HepG2 (cell line): Measurements from ENCODE around the gene CBLC. TPM values are rescaled to one million over a fixed set of nuclear protein-coding genes. Genes with fewer than 3 reads are reported as not detected.

Experiments used
- BHLHE40 ChIP-seq: IDR thresholded peaks from 2 replicates; pipeline ENCODE4 v1.6.1; 2011; ENCODE audit warnings: low read length, improper control_type of control experiment
- CBX1 ChIP-seq: IDR thresholded peaks from one replicate; pipeline ENCODE4 v1.6.1; 2016; ENCODE audit warnings: antibody characterized with exemption, low read depth
- CEBPG ChIP-seq: IDR thresholded peaks from 2 replicates; pipeline ENCODE4 v1.6.1; 2016
- FOXP1 ChIP-seq, 2 experiments: fragments of 450-650 bp in 1 of 2; IDR thresholded peaks; 2 replicates each; pipeline ENCODE4 v1.6.1; 2017 to 2018; ENCODE audit warnings: antibody characterized with exemption in 1 of 2
- HDAC2 ChIP-seq: sonication (generic); formaldehyde crosslinking; IDR thresholded peaks from 2 replicates; pipeline ENCODE4 v1.4.0; 2020; ENCODE audit warnings: missing genetic modification reagents
- HIVEP1 ChIP-seq: sonication (generic); formaldehyde crosslinking; IDR thresholded peaks from 2 replicates; pipeline ENCODE4 v1.4.0; 2020; ENCODE audit warnings: mild to moderate bottlenecking, missing genetic modification reagents
- PHF21A ChIP-seq: sonication (generic); formaldehyde crosslinking; IDR thresholded peaks from 2 replicates; pipeline ENCODE4 v1.5.0; 2020; ENCODE audit warnings: mild to moderate bottlenecking, missing genetic modification reagents
- PLSCR1 ChIP-seq: sonication (generic); formaldehyde crosslinking; IDR thresholded peaks from 2 replicates; pipeline ENCODE4 v1.5.0; 2020; ENCODE audit warnings: missing genetic modification reagents, mild to moderate bottlenecking, borderline replicate concordance
- TFAP4 ChIP-seq: sonication (generic); IDR thresholded peaks from 2 replicates; pipeline ENCODE4 v1.6.1; 2016; ENCODE audit warnings: low read depth, borderline replicate concordance
- TFE3 ChIP-seq: IDR thresholded peaks from 2 replicates; pipeline ENCODE4 v1.6.1; 2016
- THAP9 ChIP-seq: sonication (generic); formaldehyde crosslinking; IDR thresholded peaks from 2 replicates; pipeline ENCODE4; 2020; ENCODE audit warnings: missing genetic modification reagents, mild to moderate bottlenecking, borderline replicate concordance
- UBTF ChIP-seq: sonication (generic); formaldehyde crosslinking; IDR thresholded peaks from 2 replicates; pipeline ENCODE4 v1.4.0; 2020; ENCODE audit warnings: mild to moderate bottlenecking, missing genetic modification reagents
- ZNF646 ChIP-seq: sonication (generic); formaldehyde crosslinking; IDR thresholded peaks from 2 replicates; pipeline ENCODE4 v1.9.0; 2021; ENCODE audit warnings: mild to moderate bottlenecking, missing genetic modification reagents
- polyA plus RNA-seq, 8 experiments: library from polyadenylated mRNA; depleted of rRNA in 3 of 8; stranded (reverse) in 7 of 8; unstranded in 1 of 8; fragments of >200 nt; fragmentation: Illumina TruSeq in 4 of 8; extraction: Trizol in 4 of 8; gene quantifications; 2 replicates each; pipeline versions ENCODE4 v1.2.1 to v1.2.3, GENCODE V29; 2011 to 2016; ENCODE audit warnings: low read depth in 4 of 8, missing spikeins in 1 of 8, mixed read lengths in 1 of 8; ENCODE audit not compliant: insufficient read depth in 1 of 8
- total RNA-seq, 5 experiments: library from RNA; depleted of rRNA; stranded (reverse); fragments of >200 nt; fragmentation: Illumina TruSeq; extraction: Trizol; gene quantifications; 2 replicates each; pipeline ENCODE4 v1.2.3, GENCODE V29; 2016; ENCODE audit warnings: low read depth in 1 of 5

CBLC gene
- total and polyA plus RNA-seq, 2 of the 13 experiments (the other 11 are each of a cell fraction or from before 2014, with no cell fraction given), result 1.8 to 2.6 TPM

GRCh38 chr19:44807162-44807561 is 29.5 kb downstream of the CBLC start (continued):
- TF ChIP-seq UBTF (CRISPR knock-in tag) (no peak), CBX1 (no peak), HDAC2 (peak; percentile 87; the same call in 1 of the 2 replicates), BHLHE40 (peak; percentile 99), TFE3 (CRISPR knock-in tag) (peak; percentile 82), TFAP4 (0 out of 2 replicates have a peak, but pooled peaks have one; percentile 10), ZNF646 (peak; percentile 79), HIVEP1 (CRISPR knock-in tag) (peak; percentile 50; the same call in 1 of the 2 replicates), FOXP1 (IDR thresholded peaks at IDR 0.05) (no peak), FOXP1 (CRISPR knock-in tag; IDR thresholded peaks at IDR 0.05) (peak; percentile 79), PLSCR1 (CRISPR knock-in tag) (no peak), CEBPG (CRISPR knock-in tag) (peak; percentile 25; the same call in 1 of the 2 replicates), THAP9 (CRISPR knock-in tag) (0 out of 2 replicates have a peak, but pooled peaks have one; percentile 5), PHF21A (CRISPR knock-in tag) (0 out of 2 replicates have a peak, but pooled peaks have one; percentile 22)
